BJ (cell line): ENCODE measurements around the gene PACS2. TPM values are rescaled to one million over a fixed set of nuclear protein-coding genes. Genes with fewer than 3 reads are reported as not detected.

Experiments
- CTCF ChIA-PET: fragments of 350-600 bp; formaldehyde crosslinking; extraction: SDS; loops from one replicate; lab custom pipeline; 2021; ENCODE audit warnings: antibody characterized with exemption, inconsistent platforms; lab: Yijun Ruan, JAX
- POLR2A ChIA-PET: fragments of 300-600 bp; sonication (Branson Sonifier 250); formaldehyde crosslinking; extraction: SDS; loops from one replicate; lab custom pipeline; 2021; ENCODE audit warnings: antibody characterized with exemption; lab: Charles Lee
- DNase-seq: peaks from one replicate; pipeline ENCODE4 v3.0.0-alpha.2; 2011; ENCODE audit warnings: low read depth
- H3K27me3 ChIP-seq: 2 replicates; pipeline ENCODE4 v1.6.0; 2011; ENCODE audit warnings: low read length; ENCODE audit not compliant: control insufficient read depth, insufficient read depth
- H3K36me3 ChIP-seq: 2 replicates; pipeline ENCODE4 v1.5.1; 2011; ENCODE audit warnings: low read length; ENCODE audit not compliant: control insufficient read depth, insufficient read depth
- H3K4me3 ChIP-seq: 2 replicates; pipeline ENCODE4 v1.5.1; 2011; ENCODE audit warnings: low read depth, mild to moderate bottlenecking, control low read depth, low read length
- CTCF ChIP-seq: IDR thresholded peaks from 2 replicates; pipeline ENCODE4 v1.5.1; 2011; ENCODE audit warnings: low read depth, mild to moderate bottlenecking, control low read depth, inconsistent platforms, low read length, moderate library complexity; ENCODE audit not compliant: insufficient read depth
- polyA plus RNA-seq: library from polyadenylated mRNA; depleted of rRNA; stranded (reverse); fragments of >200 nt; gene quantifications from 2 replicates; pipeline ENCODE4 v1.2.3, GENCODE V29; 2011; rRNA removed

PACS2 gene
- polyA plus RNA-seq, 1 experiment: 21.4 TPM

- no peak overlapping the region for H3K4me3 ChIP-seq
- no peak for DNase-seq
- no peaks in the 10 kb centered on the region for H3K27me3 ChIP-seq
- H3K36me3 ChIP-seq: peaks cover 22% of the 10 kb centered on the region
- POLR2A ChIA-PET: no interaction called here
- no peak for TF ChIP-seq CTCF
- CTCF ChIA-PET: interaction anchor here (1.3 to 2.0 kb wide), 4 partner anchors 12 to 81 kb away, joined by 3 to 8 read pairs (median 5); no protein-coding TSS in a partner anchor
These were observed 132.4 kb downstream of the PACS2 start for GRCh38 chr14:105446971-105447370.

Other genes with a start within 250 kb of the PACS2 start
- gene GPR132, start 249.3 kb upstream of the PACS2 start, polyA plus RNA-seq: 0.06 and 0.13 TPM in 2 replicates
- gene JAG2, start 146.0 kb upstream of the PACS2 start, polyA plus RNA-seq: 0.23 and 0.31 TPM in 2 replicates
- gene NUDT14, start 133.4 kb upstream of the PACS2 start, polyA plus RNA-seq: 6.5 and 10.9 TPM in 2 replicates
- gene BTBD6, start 66.2 kb upstream of the PACS2 start, polyA plus RNA-seq: 32.6 and 41.9 TPM in 2 replicates
- gene BRF1, start 13.7 kb upstream of the PACS2 start, polyA plus RNA-seq: 5.8 and 8.2 TPM in 2 replicates
- 0.17 and 0.22 TPM in 2 replicates for gene TEX22, start 83.8 kb downstream of the PACS2 start, polyA plus RNA-seq
- 40.3 and 48.8 TPM in 2 replicates for gene MTA1, start 105.1 kb downstream of the PACS2 start, polyA plus RNA-seq
- gene CRIP2, start 160.1 kb downstream of the PACS2 start, polyA plus RNA-seq: 8.0 and 19.5 TPM in 2 replicates
- 0.90 and 1.4 TPM in 2 replicates for gene CRIP1, start 172.1 kb downstream of the PACS2 start, polyA plus RNA-seq
- gene TEDC1, start 176.5 kb downstream of the PACS2 start, polyA plus RNA-seq: 3.3 and 6.4 TPM in 2 replicates
- 4.0 and 4.6 TPM in 2 replicates for gene TMEM121, start 211.8 kb downstream of the PACS2 start, polyA plus RNA-seq